HEK293 (cell line): Measurements from ENCODE around the gene HES3.

Source experiments
- BCL11B ChIP-seq: fragments of 450-650 bp; formaldehyde crosslinking; IDR thresholded peaks from 2 replicates; pipeline ENCODE4 v1.5.1; 2016; ENCODE audit warnings: low read depth, missing biosample characterization, missing genetic modification characterization
- SCRT2 ChIP-seq: fragments of 450-650 bp; formaldehyde crosslinking; IDR thresholded peaks from 2 replicates; pipeline ENCODE4 v1.5.1; 2016; ENCODE audit warnings: missing biosample characterization, missing genetic modification characterization
- ZBTB17 ChIP-seq: fragments of 450-650 bp; formaldehyde crosslinking; IDR thresholded peaks from 2 replicates; pipeline ENCODE4 v1.5.1; 2016; ENCODE audit warnings: missing biosample characterization, missing genetic modification characterization
- ZEB2 ChIP-seq: fragments of 450-650 bp; formaldehyde crosslinking; IDR thresholded peaks from 2 replicates; pipeline ENCODE4 v1.5.1; 2016; ENCODE audit warnings: missing biosample characterization, missing genetic modification characterization
- ZFHX2 ChIP-seq: fragments of 450-650 bp; formaldehyde crosslinking; conservative IDR thresholded peaks from 2 replicates; pipeline ENCODE4 v1.5.1; 2016; ENCODE audit warnings: missing biosample characterization, missing genetic modification characterization
- ZFP69B ChIP-seq: fragments of 450-650 bp; formaldehyde crosslinking; IDR thresholded peaks from 2 replicates; pipeline ENCODE4 v1.5.1; 2016; ENCODE audit warnings: missing biosample characterization, missing genetic modification characterization
- ZIC2 ChIP-seq: fragments of 450-650 bp; formaldehyde crosslinking; IDR thresholded peaks from 2 replicates; pipeline ENCODE4 v1.5.1; 2016; ENCODE audit warnings: missing biosample characterization, missing genetic modification characterization
- ZNF112 ChIP-seq: fragments of 450-650 bp; formaldehyde crosslinking; IDR thresholded peaks from 2 replicates; pipeline ENCODE4 v1.5.0; 2017; ENCODE audit warnings: missing biosample characterization, missing genetic modification characterization
- ZNF16 ChIP-seq: fragments of 450-650 bp; formaldehyde crosslinking; IDR thresholded peaks from 2 replicates; pipeline ENCODE4 v1.5.1; 2016; ENCODE audit warnings: low read depth, missing biosample characterization, missing genetic modification characterization
- ZNF24 ChIP-seq: fragments of 450-650 bp; formaldehyde crosslinking; IDR thresholded peaks from 2 replicates; pipeline ENCODE4 v1.5.1; 2016; ENCODE audit warnings: missing biosample characterization, missing genetic modification characterization
- ZNF248 ChIP-seq: fragments of 450-650 bp; formaldehyde crosslinking; IDR thresholded peaks from 2 replicates; pipeline ENCODE4 v1.5.1; 2017; ENCODE audit warnings: missing biosample characterization, missing genetic modification characterization
- ZNF521 ChIP-seq: fragments of 450-650 bp; formaldehyde crosslinking; IDR thresholded peaks from 2 replicates; pipeline ENCODE4 v1.5.1; 2017; ENCODE audit warnings: missing biosample characterization, mild to moderate bottlenecking, missing genetic modification characterization
- ZNF785 ChIP-seq: fragments of 450-650 bp; formaldehyde crosslinking; IDR thresholded peaks from 2 replicates; pipeline ENCODE4 v1.5.1; 2016; ENCODE audit warnings: missing biosample characterization, missing genetic modification characterization
- TF ChIP-seq, protein P1 (sequence below): fragments of 450-650 bp; formaldehyde crosslinking; IDR thresholded peaks from 2 replicates; pipeline ENCODE4 v1.5.1; 2016; ENCODE audit warnings: missing biosample characterization, missing genetic modification characterization
- TF ChIP-seq, protein P2 (sequence below): fragments of 450-650 bp; formaldehyde crosslinking; IDR thresholded peaks from 2 replicates; pipeline ENCODE4 v1.5.1; 2016; ENCODE audit warnings: missing biosample characterization, missing genetic modification characterization
- TF ChIP-seq, protein P3 (sequence below): fragments of 450-650 bp; formaldehyde crosslinking; IDR thresholded peaks from 2 replicates; pipeline ENCODE4 v1.5.1; 2016; ENCODE audit warnings: missing biosample characterization, missing genetic modification characterization
- TF ChIP-seq, protein P4 (sequence below): fragments of 450-650 bp; formaldehyde crosslinking; conservative IDR thresholded peaks from 2 replicates; pipeline ENCODE4 v1.5.1; 2016; ENCODE audit warnings: low read depth, missing biosample characterization, missing genetic modification characterization
- TF ChIP-seq, protein P5 (sequence below): fragments of 450-650 bp; formaldehyde crosslinking; IDR thresholded peaks from 2 replicates; pipeline ENCODE4 v1.5.1; 2016; ENCODE audit warnings: missing biosample characterization, missing genetic modification characterization

HES3 gene

DNA sequence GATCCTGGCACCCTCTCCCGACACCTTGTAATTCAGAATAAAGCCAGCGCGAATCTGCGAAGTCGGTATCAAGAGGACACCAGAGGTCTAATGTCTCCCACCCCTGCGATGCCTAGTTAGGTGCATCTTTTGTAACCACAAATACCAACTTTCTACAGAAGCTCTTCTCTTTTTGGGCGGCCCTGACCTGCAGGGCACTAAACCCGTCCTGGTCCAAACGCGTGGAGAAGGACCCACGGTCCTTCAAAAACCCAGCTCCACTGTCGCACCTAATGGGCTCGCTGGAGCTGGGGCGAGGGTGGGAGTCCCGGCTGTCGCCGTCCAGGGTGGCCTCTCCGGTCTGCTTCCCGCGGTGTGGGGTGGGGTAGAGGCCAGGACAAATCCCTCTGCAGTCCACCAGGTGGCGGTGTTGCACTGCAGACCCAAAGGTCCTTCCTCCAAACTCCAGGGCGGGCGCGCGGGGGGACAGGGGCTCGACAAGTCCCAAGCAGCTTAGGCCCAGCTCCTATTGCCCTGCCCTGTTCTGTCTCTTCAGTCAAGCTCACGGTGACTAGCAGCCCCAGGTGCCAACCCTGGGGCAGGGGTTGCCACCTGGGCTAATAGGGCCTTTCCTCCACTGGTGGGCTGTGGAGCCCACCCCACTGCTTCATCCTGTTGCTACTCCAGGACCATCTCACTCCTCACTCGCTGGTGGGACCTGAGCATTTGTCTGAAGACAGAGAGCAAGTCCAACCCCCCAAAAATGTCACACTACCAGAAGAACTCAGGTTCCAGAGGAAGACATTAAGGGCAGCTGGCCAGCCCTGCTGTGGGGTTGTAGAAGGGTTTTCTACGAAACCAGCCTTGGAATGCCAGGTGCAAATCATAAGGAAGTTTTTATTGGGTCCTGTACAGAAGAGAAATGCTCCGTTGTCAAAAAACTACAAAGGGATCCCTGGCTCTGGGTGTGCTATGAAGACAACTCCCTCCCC, 2.8 kb downstream of the HES3 start (continued):
- TF ChIP-seq, protein P1, sequence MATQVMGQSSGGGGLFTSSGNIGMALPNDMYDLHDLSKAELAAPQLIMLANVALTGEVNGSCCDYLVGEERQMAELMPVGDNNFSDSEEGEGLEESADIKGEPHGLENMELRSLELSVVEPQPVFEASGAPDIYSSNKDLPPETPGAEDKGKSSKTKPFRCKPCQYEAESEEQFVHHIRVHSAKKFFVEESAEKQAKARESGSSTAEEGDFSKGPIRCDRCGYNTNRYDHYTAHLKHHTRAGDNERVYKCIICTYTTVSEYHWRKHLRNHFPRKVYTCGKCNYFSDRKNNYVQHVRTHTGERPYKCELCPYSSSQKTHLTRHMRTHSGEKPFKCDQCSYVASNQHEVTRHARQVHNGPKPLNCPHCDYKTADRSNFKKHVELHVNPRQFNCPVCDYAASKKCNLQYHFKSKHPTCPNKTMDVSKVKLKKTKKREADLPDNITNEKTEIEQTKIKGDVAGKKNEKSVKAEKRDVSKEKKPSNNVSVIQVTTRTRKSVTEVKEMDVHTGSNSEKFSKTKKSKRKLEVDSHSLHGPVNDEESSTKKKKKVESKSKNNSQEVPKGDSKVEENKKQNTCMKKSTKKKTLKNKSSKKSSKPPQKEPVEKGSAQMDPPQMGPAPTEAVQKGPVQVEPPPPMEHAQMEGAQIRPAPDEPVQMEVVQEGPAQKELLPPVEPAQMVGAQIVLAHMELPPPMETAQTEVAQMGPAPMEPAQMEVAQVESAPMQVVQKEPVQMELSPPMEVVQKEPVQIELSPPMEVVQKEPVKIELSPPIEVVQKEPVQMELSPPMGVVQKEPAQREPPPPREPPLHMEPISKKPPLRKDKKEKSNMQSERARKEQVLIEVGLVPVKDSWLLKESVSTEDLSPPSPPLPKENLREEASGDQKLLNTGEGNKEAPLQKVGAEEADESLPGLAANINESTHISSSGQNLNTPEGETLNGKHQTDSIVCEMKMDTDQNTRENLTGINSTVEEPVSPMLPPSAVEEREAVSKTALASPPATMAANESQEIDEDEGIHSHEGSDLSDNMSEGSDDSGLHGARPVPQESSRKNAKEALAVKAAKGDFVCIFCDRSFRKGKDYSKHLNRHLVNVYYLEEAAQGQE = 0 out of 2 replicates have a peak, but pooled peaks have one; percentile 16
- TF ChIP-seq ZNF248 (tag by site-specific recombination) = no peak
- TF ChIP-seq, protein P2, sequence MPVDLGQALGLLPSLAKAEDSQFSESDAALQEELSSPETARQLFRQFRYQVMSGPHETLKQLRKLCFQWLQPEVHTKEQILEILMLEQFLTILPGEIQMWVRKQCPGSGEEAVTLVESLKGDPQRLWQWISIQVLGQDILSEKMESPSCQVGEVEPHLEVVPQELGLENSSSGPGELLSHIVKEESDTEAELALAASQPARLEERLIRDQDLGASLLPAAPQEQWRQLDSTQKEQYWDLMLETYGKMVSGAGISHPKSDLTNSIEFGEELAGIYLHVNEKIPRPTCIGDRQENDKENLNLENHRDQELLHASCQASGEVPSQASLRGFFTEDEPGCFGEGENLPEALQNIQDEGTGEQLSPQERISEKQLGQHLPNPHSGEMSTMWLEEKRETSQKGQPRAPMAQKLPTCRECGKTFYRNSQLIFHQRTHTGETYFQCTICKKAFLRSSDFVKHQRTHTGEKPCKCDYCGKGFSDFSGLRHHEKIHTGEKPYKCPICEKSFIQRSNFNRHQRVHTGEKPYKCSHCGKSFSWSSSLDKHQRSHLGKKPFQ (tag by site-specific recombination) = 0 out of 2 replicates have a peak, but pooled peaks have one; percentile 15
- no peak for TF ChIP-seq ZFHX2 (tag by site-specific recombination)
- TF ChIP-seq, protein P3, sequence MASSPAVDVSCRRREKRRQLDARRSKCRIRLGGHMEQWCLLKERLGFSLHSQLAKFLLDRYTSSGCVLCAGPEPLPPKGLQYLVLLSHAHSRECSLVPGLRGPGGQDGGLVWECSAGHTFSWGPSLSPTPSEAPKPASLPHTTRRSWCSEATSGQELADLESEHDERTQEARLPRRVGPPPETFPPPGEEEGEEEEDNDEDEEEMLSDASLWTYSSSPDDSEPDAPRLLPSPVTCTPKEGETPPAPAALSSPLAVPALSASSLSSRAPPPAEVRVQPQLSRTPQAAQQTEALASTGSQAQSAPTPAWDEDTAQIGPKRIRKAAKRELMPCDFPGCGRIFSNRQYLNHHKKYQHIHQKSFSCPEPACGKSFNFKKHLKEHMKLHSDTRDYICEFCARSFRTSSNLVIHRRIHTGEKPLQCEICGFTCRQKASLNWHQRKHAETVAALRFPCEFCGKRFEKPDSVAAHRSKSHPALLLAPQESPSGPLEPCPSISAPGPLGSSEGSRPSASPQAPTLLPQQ (tag by site-specific recombination) = peak; percentile 71
- peak; percentile 76 for TF ChIP-seq SCRT2 (tag by site-specific recombination)
- TF ChIP-seq ZNF521 = no peak
- TF ChIP-seq, protein P4, sequence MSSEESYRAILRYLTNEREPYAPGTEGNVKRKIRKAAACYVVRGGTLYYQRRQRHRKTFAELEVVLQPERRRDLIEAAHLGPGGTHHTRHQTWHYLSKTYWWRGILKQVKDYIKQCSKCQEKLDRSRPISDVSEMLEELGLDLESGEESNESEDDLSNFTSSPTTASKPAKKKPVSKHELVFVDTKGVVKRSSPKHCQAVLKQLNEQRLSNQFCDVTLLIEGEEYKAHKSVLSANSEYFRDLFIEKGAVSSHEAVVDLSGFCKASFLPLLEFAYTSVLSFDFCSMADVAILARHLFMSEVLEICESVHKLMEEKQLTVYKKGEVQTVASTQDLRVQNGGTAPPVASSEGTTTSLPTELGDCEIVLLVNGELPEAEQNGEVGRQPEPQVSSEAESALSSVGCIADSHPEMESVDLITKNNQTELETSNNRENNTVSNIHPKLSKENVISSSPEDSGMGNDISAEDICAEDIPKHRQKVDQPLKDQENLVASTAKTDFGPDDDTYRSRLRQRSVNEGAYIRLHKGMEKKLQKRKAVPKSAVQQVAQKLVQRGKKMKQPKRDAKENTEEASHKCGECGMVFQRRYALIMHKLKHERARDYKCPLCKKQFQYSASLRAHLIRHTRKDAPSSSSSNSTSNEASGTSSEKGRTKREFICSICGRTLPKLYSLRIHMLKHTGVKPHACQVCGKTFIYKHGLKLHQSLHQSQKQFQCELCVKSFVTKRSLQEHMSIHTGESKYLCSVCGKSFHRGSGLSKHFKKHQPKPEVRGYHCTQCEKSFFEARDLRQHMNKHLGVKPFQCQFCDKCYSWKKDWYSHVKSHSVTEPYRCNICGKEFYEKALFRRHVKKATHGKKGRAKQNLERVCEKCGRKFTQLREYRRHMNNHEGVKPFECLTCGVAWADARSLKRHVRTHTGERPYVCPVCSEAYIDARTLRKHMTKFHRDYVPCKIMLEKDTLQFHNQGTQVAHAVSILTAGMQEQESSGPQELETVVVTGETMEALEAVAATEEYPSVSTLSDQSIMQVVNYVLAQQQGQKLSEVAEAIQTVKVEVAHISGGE (tag by site-specific recombination) = no peak
- TF ChIP-seq ZFP69B (tag by site-specific recombination) = 0 out of 2 replicates have a peak, but pooled peaks have one; percentile 26
- TF ChIP-seq, protein P5, sequence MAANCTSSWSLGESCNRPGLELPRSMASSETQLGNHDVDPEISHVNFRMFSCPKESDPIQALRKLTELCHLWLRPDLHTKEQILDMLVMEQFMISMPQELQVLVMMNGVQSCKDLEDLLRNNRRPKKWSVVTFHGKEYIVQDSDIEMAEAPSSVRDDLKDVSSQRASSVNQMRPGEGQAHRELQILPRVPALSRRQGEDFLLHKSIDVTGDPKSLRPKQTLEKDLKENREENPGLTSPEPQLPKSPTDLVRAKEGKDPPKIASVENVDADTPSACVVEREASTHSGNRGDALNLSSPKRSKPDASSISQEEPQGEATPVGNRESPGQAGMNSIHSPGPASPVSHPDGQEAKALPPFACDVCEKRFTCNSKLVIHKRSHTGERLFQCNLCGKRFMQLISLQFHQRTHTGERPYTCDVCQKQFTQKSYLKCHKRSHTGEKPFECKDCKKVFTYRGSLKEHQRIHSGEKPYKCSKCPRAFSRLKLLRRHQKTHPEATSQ (tag by site-specific recombination) = no peak
- TF ChIP-seq ZIC2 (tag by site-specific recombination) = peak; percentile 65
- TF ChIP-seq ZNF112 (tag by site-specific recombination) = no peak
- TF ChIP-seq ZEB2 (tag by site-specific recombination) = 0 out of 2 replicates have a peak, but pooled peaks have one; percentile 57
- TF ChIP-seq ZNF16 = no peak
- TF ChIP-seq ZNF24 (tag by site-specific recombination) = no peak
- 0 out of 2 replicates have a peak, but pooled peaks have one; percentile 55 for TF ChIP-seq BCL11B (tag by site-specific recombination)
- TF ChIP-seq ZNF785 = no peak
- no peak for TF ChIP-seq ZBTB17 (tag by site-specific recombination)
